Measurements from ENCODE around the gene ABHD16B.
"Not testable (repeated sequence)": the region's sequence is repeated elsewhere in the genome, so short reads cannot be mapped to it uniquely, and the experiment has no call there.

The ABHD16B gene

GRCh38 chr20:63855363-63856097, 5.8 kb upstream of the ABHD16B start:
- no peak for DNase-seq (ENCODE audit: low read depth)

GRCh38 chr20:63856098-63856511, 5.2 kb upstream of the ABHD16B start:
- DNase-seq (ENCODE audit: low read depth), result no peak

GRCh38 chr20:63857764-63858392, 3.4 kb upstream of the ABHD16B start:
- no peak for DNase-seq (ENCODE audit: low read depth)

GRCh38 chr20:63858393-63859165, 2.7 kb upstream of the ABHD16B start:
- no peak for DNase-seq (ENCODE audit: low read depth)

- DNase-seq (ENCODE audit: low read depth), result no peak
These were observed 2.1 kb upstream of the ABHD16B start for GRCh38 chr20:63859166-63859699.

- no peak for DNase-seq (ENCODE audit: low read depth)
These were observed 810 bp upstream of the ABHD16B start for GRCh38 chr20:63860325-63861051.

GRCh38 chr20:63861981-63862901, 943 bp downstream of the ABHD16B start:
- no peak for DNase-seq (ENCODE audit: low read depth)

GRCh38 chr20:63863021-63863797, 1.9 kb downstream of the ABHD16B start:
- DNase-seq (ENCODE audit: low read depth), result no peak

- peak; percentile 43 for DNase-seq (ENCODE audit: low read depth)
These were observed 2.7 kb downstream of the ABHD16B start for GRCh38 chr20:63863798-63864544.

- no peak for DNase-seq (ENCODE audit: low read depth)
These were observed 3.3 kb downstream of the ABHD16B start for GRCh38 chr20:63864545-63864977.

GRCh38 chr20:63864978-63865640, 3.8 kb downstream of the ABHD16B start, which contains the start of gene TPD52L2:
TPD52L2 (plus strand) TSS chr20:63865270; CDS start chr20:63865366, 96 bp downstream.
- peak; percentile 96 for DNase-seq (ENCODE audit: low read depth)

GRCh38 chr20:63867042-63867441, 5.7 kb downstream of the ABHD16B start:
- DNase-seq (ENCODE audit: low read depth), result not testable (repeated sequence)

GRCh38 chr20:63868264-63868663, 7.0 kb downstream of the ABHD16B start:
- DNase-seq (ENCODE audit: low read depth), result no peak

- no peak for DNase-seq (ENCODE audit: low read depth)
These were observed 12.2 kb downstream of the ABHD16B start for GRCh38 chr20:63873477-63873971.

GRCh38 chr20:63874241-63874640, 12.9 kb downstream of the ABHD16B start:
- not testable (repeated sequence) for DNase-seq (ENCODE audit: low read depth)

- no peak for DNase-seq (ENCODE audit: low read depth)
These were observed 15.3 kb downstream of the ABHD16B start for GRCh38 chr20:63876489-63877036.

GRCh38 chr20:63877755-63878470, 16.6 kb downstream of the ABHD16B start:
- no peak for DNase-seq (ENCODE audit: low read depth)
